HG03095 (cell line): ENCODE data around the gene EPHB1.
A peak's percentile ranks its signal among the peaks of the same experiment; 100 is the strongest.

Experiments
- ATAC-seq: cut with Tn5 transposase; IDR thresholded peaks from one replicate; pipeline ENCODE4 v1.9.1; 2021; ENCODE audit warnings: moderate library complexity; ENCODE audit not compliant: unreplicated experiment

The EPHB1 gene

GRCh38 chr3:134877788-134878187 lies 82.7 kb downstream of the EPHB1 start:
- no peak for ATAC-seq

DNA sequence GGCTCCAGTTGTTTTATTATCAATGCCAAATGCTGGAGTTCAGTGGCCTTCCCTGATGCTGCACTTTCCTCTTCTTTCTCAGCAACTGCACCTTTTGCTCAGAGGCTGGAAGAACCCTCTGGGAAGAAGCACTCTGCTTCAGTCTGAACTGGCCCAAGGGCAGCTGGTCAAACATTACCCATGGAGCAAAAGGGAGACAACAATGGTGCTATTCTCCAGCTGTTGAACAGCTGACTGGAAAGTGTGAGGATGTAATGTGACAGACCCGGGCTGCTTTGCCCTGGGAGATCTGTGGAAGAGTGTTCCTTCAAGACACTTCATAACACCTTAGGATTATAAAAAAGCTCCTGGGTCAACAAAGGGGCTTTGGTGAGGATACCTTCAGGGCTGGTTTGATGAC lies 84.9 kb downstream of the EPHB1 start:
- ATAC-seq: no peak

DNA sequence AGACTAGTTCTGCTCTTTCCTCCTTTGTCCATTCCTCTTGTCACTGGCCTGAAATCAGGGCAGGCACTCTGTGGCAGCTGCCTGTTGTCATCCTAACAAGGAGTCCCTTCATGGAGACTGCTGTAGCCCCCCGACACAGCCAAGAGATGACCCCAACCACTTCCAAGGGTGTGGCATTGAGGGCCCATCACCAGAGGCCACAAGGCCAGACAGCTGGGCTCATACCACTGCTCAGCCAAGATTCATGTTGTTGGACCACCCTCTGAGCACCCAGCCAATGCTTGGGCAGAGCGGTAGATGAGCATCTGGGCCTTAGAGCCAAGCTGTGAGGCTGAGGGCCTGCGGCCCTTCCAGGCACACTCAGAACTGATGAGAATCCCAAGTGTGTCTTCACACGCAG lies 85.4 kb downstream of the EPHB1 start:
- no peak for ATAC-seq

DNA sequence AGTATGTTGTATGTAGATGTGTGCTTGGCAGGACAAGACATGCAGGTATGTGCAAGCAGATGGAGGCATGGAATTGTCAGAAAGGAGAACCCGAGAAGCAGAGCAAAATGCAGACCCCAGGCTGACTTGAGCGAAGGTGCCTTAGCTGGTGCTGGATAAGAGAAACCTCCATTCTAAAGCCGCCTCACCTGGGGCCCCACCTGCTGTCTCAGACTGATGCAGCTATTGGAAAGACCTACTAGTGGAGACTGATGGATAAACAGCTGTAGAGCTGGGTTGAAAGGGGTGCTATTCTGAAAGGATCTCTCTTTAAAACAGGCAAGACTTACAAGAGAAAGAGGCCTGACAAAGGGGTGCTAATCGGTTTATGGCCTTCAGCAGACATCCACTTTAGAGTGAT lies 86.2 kb downstream of the EPHB1 start:
- ATAC-seq: no peak

DNA sequence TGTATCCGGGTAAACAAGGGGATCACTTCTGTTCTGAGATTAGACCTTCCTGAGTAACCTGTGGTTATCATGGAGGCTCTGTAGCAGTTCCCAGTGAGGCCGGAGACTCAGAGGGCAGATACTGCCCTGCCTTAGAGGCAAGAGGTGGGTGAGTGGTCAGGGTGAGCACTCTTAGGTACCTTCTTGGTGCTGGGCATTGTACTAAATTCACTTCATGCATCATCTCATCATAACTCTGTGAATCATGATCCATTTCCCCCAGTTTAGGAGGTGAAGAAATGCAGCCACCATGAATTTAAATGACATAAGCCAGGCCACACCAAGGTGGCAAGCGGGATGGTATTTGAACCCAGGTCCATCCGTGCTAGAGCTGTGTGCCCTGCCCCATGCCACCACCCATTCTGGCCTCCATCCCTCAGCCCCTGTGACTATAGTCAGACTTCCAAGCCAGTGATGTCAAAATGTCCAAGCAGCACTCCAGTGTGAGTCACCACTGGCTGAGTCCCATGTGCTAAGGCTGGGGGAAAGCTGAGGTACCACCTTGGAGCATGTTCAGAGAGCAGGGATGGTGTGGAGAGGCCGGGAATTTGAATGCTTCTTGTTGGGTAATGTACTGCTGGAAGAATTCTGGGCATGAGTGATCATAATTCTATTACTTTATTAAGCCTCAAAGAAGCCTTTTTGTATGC lies 88.8 kb downstream of the EPHB1 start:
- no peak for ATAC-seq

- peak; percentile 89 for ATAC-seq
These were observed 91.0 kb downstream of the EPHB1 start for GRCh38 chr3:134885877-134886621.

DNA sequence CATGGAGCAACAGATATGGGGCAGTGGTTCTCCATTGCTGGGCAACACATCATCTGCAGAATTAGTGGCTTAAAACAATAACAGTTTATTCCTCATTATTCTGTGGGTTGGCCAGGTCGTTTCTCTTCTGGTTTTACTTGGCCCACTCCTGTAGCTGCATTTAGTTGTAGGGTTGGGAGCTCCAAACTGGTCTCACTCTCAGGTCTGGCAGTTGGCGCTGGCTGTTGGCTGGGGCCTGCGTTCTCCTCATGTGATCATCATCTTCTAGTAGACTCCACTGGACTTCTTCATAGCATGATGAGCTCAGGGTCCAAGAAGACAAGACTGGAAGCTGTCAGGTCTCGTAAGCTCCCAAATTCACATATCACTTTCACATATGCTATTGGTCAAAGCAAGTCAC lies 91.9 kb downstream of the EPHB1 start:
- ATAC-seq: no peak

GRCh38 chr3:134887536-134887935 lies 92.5 kb downstream of the EPHB1 start:
- ATAC-seq: no peak

GRCh38 chr3:134892326-134892725 lies 97.3 kb downstream of the EPHB1 start:
- no peak for ATAC-seq

DNA sequence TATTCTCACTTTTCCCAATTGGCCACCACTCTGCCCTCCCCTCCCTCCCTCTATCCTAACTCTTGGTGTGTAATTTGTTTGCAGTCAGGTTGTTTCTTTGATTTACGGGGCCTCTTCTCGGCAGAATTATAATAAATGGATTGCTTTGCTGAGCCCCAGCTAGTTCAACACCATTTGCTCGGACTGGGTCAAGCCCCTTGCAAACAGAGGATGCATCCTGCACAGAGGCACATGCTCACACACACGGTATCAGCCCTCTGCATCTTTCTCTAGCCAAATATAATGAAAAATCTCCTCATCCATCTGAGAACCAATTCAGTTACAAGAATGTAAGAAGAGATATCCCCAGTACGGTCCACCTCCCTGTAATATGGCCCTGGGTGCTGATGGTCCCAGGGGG lies 97.7 kb downstream of the EPHB1 start:
- ATAC-seq: no peak

- no peak for ATAC-seq
These were observed 99.5 kb downstream of the EPHB1 start for GRCh38 chr3:134894533-134894932.

DNA sequence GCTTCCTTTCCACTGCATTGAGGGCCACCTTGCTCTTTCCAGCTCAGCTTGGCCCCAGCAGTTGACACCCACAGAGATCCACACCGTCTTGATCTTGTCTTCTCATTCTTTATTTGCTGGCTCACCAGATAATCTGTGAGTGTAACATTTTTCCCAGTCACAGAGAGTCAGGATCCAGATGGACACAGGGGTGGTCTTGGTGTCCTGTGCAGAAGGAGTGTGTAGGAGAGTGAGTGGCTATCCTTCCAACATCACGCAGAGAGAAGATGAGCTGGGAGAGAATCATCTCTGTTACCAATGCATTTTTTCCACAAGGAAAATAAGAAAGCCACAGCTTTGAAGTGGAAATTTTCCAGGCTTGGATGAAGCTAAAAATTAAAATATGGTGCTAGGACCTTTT lies 100.1 kb downstream of the EPHB1 start:
- no peak for ATAC-seq

GRCh38 chr3:134896141-134896540 lies 101.1 kb downstream of the EPHB1 start:
- ATAC-seq: no peak

DNA sequence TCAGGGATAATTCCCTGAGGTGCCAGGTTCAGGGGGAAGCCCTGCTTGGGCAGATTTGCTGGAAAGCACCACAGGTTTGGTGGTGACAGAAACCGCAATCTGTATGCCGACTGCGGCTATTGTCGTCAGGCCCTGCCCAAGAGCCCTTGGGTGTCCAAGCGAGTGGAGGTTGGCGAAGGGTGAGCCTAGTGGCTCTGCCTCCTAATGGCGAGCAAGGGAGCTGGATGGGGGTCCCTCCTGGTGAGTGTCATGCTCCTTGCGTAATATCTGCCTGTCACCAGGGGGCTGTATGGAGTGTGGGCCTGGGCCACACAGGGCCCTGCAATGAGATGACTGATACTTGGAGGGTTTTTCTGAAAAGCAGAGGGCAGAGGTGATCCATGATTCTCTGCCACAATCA lies 101.6 kb downstream of the EPHB1 start:
- ATAC-seq: no peak

- ATAC-seq: no peak
These were observed 102.5 kb downstream of the EPHB1 start for GRCh38 chr3:134897391-134898141.

DNA sequence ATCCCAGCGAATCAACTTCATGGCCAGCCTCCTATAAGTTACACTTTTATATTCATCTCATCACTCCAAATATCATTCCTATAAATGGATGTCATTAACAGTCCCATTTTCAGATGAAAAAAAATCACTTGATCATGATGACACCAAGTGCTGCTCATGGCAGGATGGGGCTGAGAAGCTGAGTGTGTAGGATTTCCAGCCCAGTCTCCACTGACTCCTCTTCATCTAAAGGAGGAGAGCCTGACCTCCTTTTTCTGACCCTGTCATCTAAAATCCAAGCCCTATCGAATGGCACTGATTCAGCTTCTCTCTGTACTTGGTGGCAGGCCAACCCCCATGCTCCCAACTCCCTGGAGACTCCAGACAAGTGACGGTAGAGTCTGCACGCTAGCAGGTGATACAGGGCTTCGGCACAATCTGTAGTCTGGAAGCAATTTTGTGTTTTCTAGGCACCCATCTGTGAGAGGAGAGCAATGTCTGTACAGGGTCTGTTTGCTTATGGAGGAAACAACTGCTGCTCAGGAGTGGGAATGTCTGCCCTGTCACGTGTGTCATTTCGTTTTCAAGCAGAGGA lies 103.2 kb downstream of the EPHB1 start:
- no peak for ATAC-seq

GRCh38 chr3:134899786-134900185 lies 104.7 kb downstream of the EPHB1 start:
- no peak for ATAC-seq

DNA sequence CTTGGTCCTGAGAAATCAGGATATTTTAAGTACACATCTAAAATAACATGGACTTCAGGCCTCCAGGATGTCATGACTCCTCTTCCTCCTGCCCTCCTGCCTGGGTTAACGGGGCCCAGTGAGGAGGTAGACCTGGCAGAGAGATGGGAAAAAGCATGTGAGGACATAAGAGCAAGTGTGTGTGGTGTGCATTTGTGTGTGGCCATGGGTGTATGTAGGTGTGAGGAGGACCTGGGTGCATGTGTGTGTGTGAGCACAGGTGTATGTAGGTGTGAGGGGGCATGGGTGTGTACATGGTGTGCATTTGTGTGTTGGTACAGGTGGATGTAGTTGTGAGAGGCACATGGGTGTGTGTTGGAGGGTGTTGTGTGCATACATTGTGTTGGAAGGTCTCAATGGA lies 105.4 kb downstream of the EPHB1 start:
- ATAC-seq: no peak

DNA sequence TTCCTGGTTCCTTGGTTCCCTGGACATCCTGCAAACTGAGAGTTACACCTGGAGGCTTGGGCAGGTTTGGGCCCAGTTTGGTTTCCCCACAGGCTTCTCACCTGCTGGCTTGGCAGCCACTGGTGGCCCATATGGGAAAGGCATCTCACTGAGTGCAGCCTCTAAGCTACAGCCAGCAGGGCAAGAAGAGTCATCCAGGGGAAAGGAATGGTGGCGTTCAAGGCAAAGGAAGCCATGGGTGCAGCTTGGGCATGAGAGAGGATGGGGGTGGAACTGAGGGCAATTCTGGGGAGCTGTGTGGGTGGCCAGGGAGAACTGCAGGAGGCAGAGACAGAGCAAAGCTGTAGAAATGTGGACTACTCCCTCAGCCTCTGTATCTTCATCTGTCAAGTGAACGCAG lies 106.4 kb downstream of the EPHB1 start:
- ATAC-seq: no peak

- peak; percentile 33 for ATAC-seq
These were observed 108.8 kb downstream of the EPHB1 start for GRCh38 chr3:134903837-134904236.

DNA sequence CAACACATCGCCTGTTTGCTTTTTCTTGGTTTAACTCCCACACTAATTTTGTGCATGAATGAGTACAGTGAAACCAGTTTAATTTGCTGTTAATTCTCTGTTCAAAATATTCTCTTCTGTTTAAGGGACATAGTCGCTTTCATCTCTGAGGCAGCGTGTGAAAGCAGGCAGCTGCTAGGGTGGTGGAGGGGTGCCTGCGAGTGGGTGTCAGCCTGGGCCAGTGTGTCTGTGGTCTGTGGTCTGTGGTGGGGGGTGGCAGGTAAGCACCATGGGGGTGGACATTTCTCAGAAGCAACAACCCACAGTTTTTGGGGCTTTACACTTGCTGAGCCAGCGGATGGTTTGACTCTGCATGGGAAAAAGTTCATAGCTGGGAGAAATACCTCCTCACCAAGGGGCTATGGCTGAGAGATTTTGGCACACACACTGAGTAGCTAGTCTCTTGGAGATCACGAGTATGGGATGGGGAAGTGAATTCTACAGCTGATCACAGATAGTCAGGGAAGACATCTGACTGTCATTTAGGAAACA lies 109.2 kb downstream of the EPHB1 start:
- peak; percentile 89 for ATAC-seq
